ENCODE results near the gene CATSPER2.
"Not testable (repeated sequence)": the region's sequence is repeated elsewhere in the genome, so short reads cannot be mapped to it uniquely, and the experiment has no call there.

Gene CATSPER2

DNA sequence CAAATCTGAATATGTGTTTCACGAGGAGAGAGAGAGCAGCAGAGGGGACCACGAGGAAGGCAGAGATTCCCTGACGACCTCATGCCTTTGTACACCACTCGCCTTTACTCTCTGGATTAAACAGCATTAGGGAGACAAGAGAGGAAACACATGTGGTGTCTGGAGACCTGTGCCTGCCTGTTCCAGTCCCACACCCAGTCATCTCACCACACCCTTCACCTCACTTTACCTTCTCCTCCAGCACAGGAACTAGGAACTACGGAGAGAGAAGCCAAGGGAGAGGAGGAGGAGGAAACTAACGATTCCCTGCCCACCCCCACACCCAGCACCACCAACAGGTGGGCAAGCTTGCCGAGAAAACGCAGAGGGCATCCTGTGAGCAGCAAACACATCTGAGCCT, 55.8 kb downstream of the CATSPER2 start:
- DNase-seq: not testable (repeated sequence)

GRCh38 chr15:43589778-43590466, 58.7 kb downstream of the CATSPER2 start, which contains the start of gene PPIP5K1:
Gene PPIP5K1 (minus strand): TSS chr15:43590208. CDS start chr15:43584504, 5,704 bp downstream.
- not testable (repeated sequence) for DNase-seq

Data from NCI-H1105 (cell line).